HEK293 (cell line): ENCODE measurements around the gene PCNX3.

ENCODE experiments used
- BCL6B ChIP-seq: fragments of 450-650 bp; formaldehyde crosslinking; IDR thresholded peaks from 2 replicates; pipeline ENCODE4 v1.5.1; 2017; ENCODE audit warnings: missing biosample characterization, missing genetic modification characterization
- GLI2 ChIP-seq: fragments of 450-650 bp; formaldehyde crosslinking; IDR thresholded peaks from 2 replicates; pipeline ENCODE4; 2017; ENCODE audit warnings: missing biosample characterization, missing genetic modification characterization, low read depth, borderline replicate concordance
- GLIS2 ChIP-seq: fragments of 450-650 bp; formaldehyde crosslinking; IDR thresholded peaks from 2 replicates; pipeline ENCODE4 v1.5.1; 2016; ENCODE audit warnings: missing biosample characterization, missing genetic modification characterization
- HIC1 ChIP-seq: fragments of 450-650 bp; formaldehyde crosslinking; IDR thresholded peaks from 2 replicates; pipeline ENCODE4 v1.5.1; 2016; ENCODE audit warnings: missing biosample characterization, missing genetic modification characterization
- KLF16 ChIP-seq: fragments of 450-650 bp; formaldehyde crosslinking; IDR thresholded peaks from 2 replicates; pipeline ENCODE4 v1.5.1; 2017; ENCODE audit warnings: missing biosample characterization, missing genetic modification characterization
- KLF7 ChIP-seq: fragments of 450-650 bp; formaldehyde crosslinking; IDR thresholded peaks from 2 replicates; pipeline ENCODE4 v1.5.1; 2016; ENCODE audit warnings: missing biosample characterization, missing genetic modification characterization, borderline replicate concordance
- KLF9 ChIP-seq: fragments of 450-650 bp; formaldehyde crosslinking; IDR thresholded peaks from 2 replicates; pipeline ENCODE4 v1.5.1; 2016; ENCODE audit warnings: missing biosample characterization, missing genetic modification characterization, low read depth
- OSR2 ChIP-seq: fragments of 450-650 bp; formaldehyde crosslinking; IDR thresholded peaks from 2 replicates; pipeline ENCODE4 v1.5.1; 2016; ENCODE audit warnings: missing biosample characterization, missing genetic modification characterization
- OVOL3 ChIP-seq: fragments of 450-650 bp; formaldehyde crosslinking; IDR thresholded peaks from 2 replicates; pipeline ENCODE4 v1.5.1; 2016; ENCODE audit warnings: missing biosample characterization, missing genetic modification characterization
- SCRT1 ChIP-seq: fragments of 450-650 bp; formaldehyde crosslinking; IDR thresholded peaks from 2 replicates; pipeline ENCODE4 v1.5.1; 2016; ENCODE audit warnings: missing biosample characterization, missing genetic modification characterization, borderline replicate concordance
- SP2 ChIP-seq: fragments of 450-650 bp; formaldehyde crosslinking; IDR thresholded peaks from 2 replicates; pipeline ENCODE4 v1.5.1; 2016; ENCODE audit warnings: missing biosample characterization, missing genetic modification characterization
- SP3 ChIP-seq: fragments of 450-650 bp; formaldehyde crosslinking; IDR thresholded peaks from 2 replicates; pipeline ENCODE4 v1.5.1; 2016; ENCODE audit warnings: missing biosample characterization, missing genetic modification characterization
- SP7 ChIP-seq: fragments of 450-650 bp; formaldehyde crosslinking; IDR thresholded peaks from 2 replicates; pipeline ENCODE4 v1.5.1; 2016; ENCODE audit warnings: missing biosample characterization, missing genetic modification characterization
- TSHZ1 ChIP-seq: fragments of 450-650 bp; formaldehyde crosslinking; IDR thresholded peaks from 2 replicates; pipeline ENCODE4 v1.5.1; 2016; ENCODE audit warnings: missing biosample characterization, missing genetic modification characterization, borderline replicate concordance
- WT1 ChIP-seq: fragments of 450-650 bp; formaldehyde crosslinking; IDR thresholded peaks from 2 replicates; pipeline ENCODE4 v1.5.1; 2016; ENCODE audit warnings: missing biosample characterization, missing genetic modification characterization
- ZBTB6 ChIP-seq: fragments of 450-650 bp; formaldehyde crosslinking; IDR thresholded peaks from 2 replicates; pipeline ENCODE4 v1.5.1; 2017; ENCODE audit warnings: missing biosample characterization, missing genetic modification characterization
- ZFP41 ChIP-seq: fragments of 450-650 bp; formaldehyde crosslinking; IDR thresholded peaks from 2 replicates; pipeline ENCODE4 v1.5.1; 2016; ENCODE audit warnings: missing biosample characterization, missing genetic modification characterization, borderline replicate concordance
- ZFP69B ChIP-seq: fragments of 450-650 bp; formaldehyde crosslinking; IDR thresholded peaks from 2 replicates; pipeline ENCODE4 v1.5.1; 2016; ENCODE audit warnings: missing biosample characterization, missing genetic modification characterization
- ZNF155 ChIP-seq: fragments of 450-650 bp; formaldehyde crosslinking; IDR thresholded peaks from 2 replicates; pipeline ENCODE4 v1.5.1; 2016; ENCODE audit warnings: missing biosample characterization, missing genetic modification characterization
- ZNF175 ChIP-seq: fragments of 450-650 bp; formaldehyde crosslinking; IDR thresholded peaks from 2 replicates; pipeline ENCODE4 v1.5.1; 2016; ENCODE audit warnings: missing biosample characterization, missing genetic modification characterization
- ZNF2 ChIP-seq: fragments of 450-650 bp; formaldehyde crosslinking; IDR thresholded peaks from 2 replicates; pipeline ENCODE4 v1.5.1; 2016; ENCODE audit warnings: missing biosample characterization, missing genetic modification characterization
- ZNF280C ChIP-seq: fragments of 450-650 bp; formaldehyde crosslinking; IDR thresholded peaks from 2 replicates; pipeline ENCODE4 v1.5.1; 2016; ENCODE audit warnings: missing biosample characterization, missing genetic modification characterization
- ZNF449 ChIP-seq: fragments of 450-650 bp; formaldehyde crosslinking; IDR thresholded peaks from 2 replicates; pipeline ENCODE4 v1.5.1; 2017; ENCODE audit warnings: missing biosample characterization, mild to moderate bottlenecking, missing genetic modification characterization, moderate library complexity
- ZNF513 ChIP-seq: fragments of 450-650 bp; IDR thresholded peaks from 2 replicates; pipeline ENCODE4 v1.5.1; 2018; ENCODE audit warnings: missing biosample characterization, missing genetic modification characterization
- ZNF529 ChIP-seq: fragments of 450-650 bp; formaldehyde crosslinking; IDR thresholded peaks from 2 replicates; pipeline ENCODE4 v1.5.1; 2017; ENCODE audit warnings: missing genetic modification characterization, missing biosample characterization; ENCODE audit not compliant: insufficient replicate concordance

The PCNX3 gene

GRCh38 chr11:65662799-65663638 lies 47.4 kb downstream of the PCNX3 start, which contains the start of gene RELA (continued):
- TF ChIP-seq ZNF449 (peak; percentile 95), KLF16 (0 out of 2 replicates have a peak, but pooled peaks have one; percentile 44), ZNF513 (tag by site-specific recombination) (no peak), BCL6B (no peak), SP2 (peak; percentile 50), ZNF2 (tag by site-specific recombination) (peak; percentile 42; the same call in 1 of the 2 replicates), KLF7 (0 out of 2 replicates have a peak, but pooled peaks have one; percentile 48), ZNF155 (no peak), SP3 (peak; percentile 58), ZFP41 (tag by site-specific recombination) (no peak), GLIS2 (tag by site-specific recombination) (no peak), ZNF529 (tag by site-specific recombination) (no peak), ZNF280C (tag by site-specific recombination) (no peak), GLI2 (no peak), SCRT1 (no peak), ZNF175 (tag by site-specific recombination) (no peak), WT1 (tag by site-specific recombination) (peak; percentile 55; the same call in 1 of the 2 replicates), SP7 (tag by site-specific recombination) (peak; percentile 55; the same call in 1 of the 2 replicates), HIC1 (no peak), TSHZ1 (tag by site-specific recombination) (no peak), OVOL3 (tag by site-specific recombination) (no peak), ZFP69B (tag by site-specific recombination) (peak; percentile 72), OSR2 (peak; percentile 87), ZBTB6 (tag by site-specific recombination) (0 out of 2 replicates have a peak, but pooled peaks have one; percentile 28), KLF9 (tag by site-specific recombination) (peak; percentile 32; the same call in 1 of the 2 replicates)
